GM21619 (cell line): Measurements from ENCODE around the gene EMX1.

ENCODE experiments used
- ATAC-seq: cut with Tn5 transposase; IDR thresholded peaks from one replicate; pipeline ENCODE4 v1.9.1; 2021; ENCODE audit not compliant: unreplicated experiment

EMX1 gene

GRCh38 chr2:72942293-72942692, 25.0 kb downstream of the EMX1 start:
- ATAC-seq: no peak

- no peak for ATAC-seq
These were observed 25.6 kb downstream of the EMX1 start for GRCh38 chr2:72942881-72943418.

GRCh38 chr2:72943540-72944395, 26.4 kb downstream of the EMX1 start:
- ATAC-seq: no peak

- ATAC-seq: no peak
These were observed 27.6 kb downstream of the EMX1 start for GRCh38 chr2:72944804-72945449.

- ATAC-seq: no peak
These were observed 28.2 kb downstream of the EMX1 start for GRCh38 chr2:72945450-72946019.

- ATAC-seq: no peak
These were observed 29.1 kb downstream of the EMX1 start for GRCh38 chr2:72946466-72946865.

GRCh38 chr2:72947952-72948830, 30.9 kb downstream of the EMX1 start:
- no peak for ATAC-seq

GRCh38 chr2:72949045-72949444, 31.7 kb downstream of the EMX1 start:
- ATAC-seq: no peak

- no peak for ATAC-seq
These were observed 32.3 kb downstream of the EMX1 start for GRCh38 chr2:72949642-72950041.

- ATAC-seq: no peak
These were observed 33.4 kb downstream of the EMX1 start for GRCh38 chr2:72950558-72951255.

GRCh38 chr2:72951303-72952095, 34.2 kb downstream of the EMX1 start:
- no peak for ATAC-seq

- ATAC-seq: no peak
These were observed 34.9 kb downstream of the EMX1 start for GRCh38 chr2:72952110-72952823.

- ATAC-seq: no peak
These were observed 35.6 kb downstream of the EMX1 start for GRCh38 chr2:72952961-72953360.

- no peak for ATAC-seq
These were observed 36.2 kb downstream of the EMX1 start for GRCh38 chr2:72953528-72953927.

GRCh38 chr2:72953976-72954375, 36.7 kb downstream of the EMX1 start:
- no peak for ATAC-seq

- no peak for ATAC-seq
These were observed 37.3 kb downstream of the EMX1 start for GRCh38 chr2:72954376-72955227.

- no peak for ATAC-seq
These were observed 38.1 kb downstream of the EMX1 start for GRCh38 chr2:72955228-72956049.
